MCF 10A (cell line): Measurements from ENCODE around the gene PDE6D. TPM values are rescaled to one million over a fixed set of nuclear protein-coding genes. Genes with fewer than 3 reads are reported as not detected.

Source experiments
- BruUV-seq: library from RNA; stranded (reverse); fragments of 400-500 nt; replicated peaks from 2 replicates; lab custom pipeline; 2021; lab: Mats Ljungman, UMichigan
- CTCF ChIA-PET: fragments of 300-600 bp; sonication (Branson Sonifier 250); formaldehyde crosslinking; extraction: SDS; loops from one replicate; lab custom pipeline; 2021; ENCODE audit warnings: antibody characterized with exemption, inconsistent platforms; lab: Yijun Ruan, JAX
- POLR2A ChIA-PET: fragments of 300-600, 350-650 bp; sonication (Branson Sonifier 250); formaldehyde crosslinking; extraction: SDS; loops from one replicate; lab custom pipeline; 2020; ENCODE audit warnings: antibody characterized with exemption, inconsistent platforms; lab: Yijun Ruan, JAX
- DNase-seq: peaks from one replicate; pipeline ENCODE4 v3.0.0-alpha.2; 2018; ENCODE audit not compliant: unreplicated experiment
- H3K27ac Mint-ChIP-seq: one replicate; pipeline ENCODE4 v1.8.0; 2022; ENCODE audit warnings: mild to moderate bottlenecking, low read depth, mixed read lengths; ENCODE audit not compliant: unreplicated experiment
- H3K27me3 Mint-ChIP-seq: one replicate; pipeline ENCODE4 v1.8.0; 2022; ENCODE audit warnings: mixed read lengths; ENCODE audit not compliant: insufficient read depth, unreplicated experiment
- H3K36me3 Mint-ChIP-seq: one replicate; pipeline ENCODE4 v1.8.0; 2022; ENCODE audit warnings: mild to moderate bottlenecking, moderate library complexity, mixed read lengths; ENCODE audit not compliant: insufficient read depth, unreplicated experiment
- H3K4me1 Mint-ChIP-seq: one replicate; pipeline ENCODE4 v1.8.0; 2022; ENCODE audit warnings: mixed read lengths; ENCODE audit not compliant: insufficient read depth, unreplicated experiment
- H3K4me3 Mint-ChIP-seq: one replicate; pipeline ENCODE4 v1.8.0; 2022; ENCODE audit warnings: mild to moderate bottlenecking, moderate library complexity, mixed read lengths; ENCODE audit not compliant: unreplicated experiment
- H3K9me3 Mint-ChIP-seq: one replicate; pipeline ENCODE4 v1.8.0; 2022; ENCODE audit warnings: mixed read lengths; ENCODE audit not compliant: unreplicated experiment
- intact Hi-C: fragments of 100-400 bp; cut with micrococcal nuclease; formaldehyde crosslinking; loops from 2 replicates; pipeline ENCODE4 v1.14.1; 2022
- total RNA-seq: library from RNA; stranded (reverse); gene quantifications from 2 replicates; pipeline ENCODE4 v1.2.3, GENCODE V29; 2022
- TF ChIP-seq, protein P1 (sequence below): fragments of 200-600 bp; IDR thresholded peaks from one replicate; pipeline ENCODE4 v1.8.0; 2022; ENCODE audit warnings: antibody characterized with exemption, mild to moderate bottlenecking; ENCODE audit not compliant: unreplicated experiment

PDE6D gene
- total RNA-seq, 1 experiment from 2014 or later, result 13.2 TPM

DNA sequence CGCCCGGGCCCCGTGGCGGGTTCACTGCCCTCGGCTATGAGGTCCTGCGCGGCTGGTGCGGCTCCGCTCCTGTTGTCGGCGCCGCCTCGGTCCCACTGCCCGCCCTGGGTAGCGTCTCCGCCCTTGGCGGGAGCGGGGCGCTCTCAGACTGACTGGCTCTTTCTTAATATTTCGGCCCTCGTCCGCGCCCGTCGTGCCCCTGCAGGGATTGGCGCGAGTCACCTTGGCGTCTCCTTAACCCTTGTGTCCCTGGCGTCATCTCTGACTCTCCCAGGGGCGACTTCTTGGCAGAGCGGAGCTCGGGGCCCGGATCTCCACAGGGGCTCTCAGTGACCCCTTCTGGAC, 71.5 kb downstream of the PDE6D start:
- TSS peak; percentile 11 for BruUV-seq
- intact Hi-C loops, result no loop called here
- Mint-ChIP-seq H3K4me1 (peaks cover 18% of the 10 kb centered on the region), H3K27ac (peak overlapping the region; percentile 88), H3K4me3 (peak overlapping the region; percentile 79), H3K9me3 (no peaks in the 10 kb centered on the region), H3K36me3 (peaks cover 55% of the 10 kb centered on the region), H3K27me3 (no peaks in the 10 kb centered on the region)
- TF ChIP-seq, protein P1, sequence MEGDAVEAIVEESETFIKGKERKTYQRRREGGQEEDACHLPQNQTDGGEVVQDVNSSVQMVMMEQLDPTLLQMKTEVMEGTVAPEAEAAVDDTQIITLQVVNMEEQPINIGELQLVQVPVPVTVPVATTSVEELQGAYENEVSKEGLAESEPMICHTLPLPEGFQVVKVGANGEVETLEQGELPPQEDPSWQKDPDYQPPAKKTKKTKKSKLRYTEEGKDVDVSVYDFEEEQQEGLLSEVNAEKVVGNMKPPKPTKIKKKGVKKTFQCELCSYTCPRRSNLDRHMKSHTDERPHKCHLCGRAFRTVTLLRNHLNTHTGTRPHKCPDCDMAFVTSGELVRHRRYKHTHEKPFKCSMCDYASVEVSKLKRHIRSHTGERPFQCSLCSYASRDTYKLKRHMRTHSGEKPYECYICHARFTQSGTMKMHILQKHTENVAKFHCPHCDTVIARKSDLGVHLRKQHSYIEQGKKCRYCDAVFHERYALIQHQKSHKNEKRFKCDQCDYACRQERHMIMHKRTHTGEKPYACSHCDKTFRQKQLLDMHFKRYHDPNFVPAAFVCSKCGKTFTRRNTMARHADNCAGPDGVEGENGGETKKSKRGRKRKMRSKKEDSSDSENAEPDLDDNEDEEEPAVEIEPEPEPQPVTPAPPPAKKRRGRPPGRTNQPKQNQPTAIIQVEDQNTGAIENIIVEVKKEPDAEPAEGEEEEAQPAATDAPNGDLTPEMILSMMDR, result no peak
- peak; percentile 31 for DNase-seq
- CTCF ChIA-PET, result interaction anchor here (0.6 to 2.0 kb wide), 8 partner anchors 8 to 100 kb away, joined by 3 to 6 read pairs (median 3); no protein-coding TSS in a partner anchor
- POLR2A ChIA-PET, result interaction anchor here (0.7 to 3.0 kb wide), 20 partner anchors 8 to 246 kb away, joined by 3 to 33 read pairs (median 4); partner anchors contain the start of genes NCL and PDE6D

DNA sequence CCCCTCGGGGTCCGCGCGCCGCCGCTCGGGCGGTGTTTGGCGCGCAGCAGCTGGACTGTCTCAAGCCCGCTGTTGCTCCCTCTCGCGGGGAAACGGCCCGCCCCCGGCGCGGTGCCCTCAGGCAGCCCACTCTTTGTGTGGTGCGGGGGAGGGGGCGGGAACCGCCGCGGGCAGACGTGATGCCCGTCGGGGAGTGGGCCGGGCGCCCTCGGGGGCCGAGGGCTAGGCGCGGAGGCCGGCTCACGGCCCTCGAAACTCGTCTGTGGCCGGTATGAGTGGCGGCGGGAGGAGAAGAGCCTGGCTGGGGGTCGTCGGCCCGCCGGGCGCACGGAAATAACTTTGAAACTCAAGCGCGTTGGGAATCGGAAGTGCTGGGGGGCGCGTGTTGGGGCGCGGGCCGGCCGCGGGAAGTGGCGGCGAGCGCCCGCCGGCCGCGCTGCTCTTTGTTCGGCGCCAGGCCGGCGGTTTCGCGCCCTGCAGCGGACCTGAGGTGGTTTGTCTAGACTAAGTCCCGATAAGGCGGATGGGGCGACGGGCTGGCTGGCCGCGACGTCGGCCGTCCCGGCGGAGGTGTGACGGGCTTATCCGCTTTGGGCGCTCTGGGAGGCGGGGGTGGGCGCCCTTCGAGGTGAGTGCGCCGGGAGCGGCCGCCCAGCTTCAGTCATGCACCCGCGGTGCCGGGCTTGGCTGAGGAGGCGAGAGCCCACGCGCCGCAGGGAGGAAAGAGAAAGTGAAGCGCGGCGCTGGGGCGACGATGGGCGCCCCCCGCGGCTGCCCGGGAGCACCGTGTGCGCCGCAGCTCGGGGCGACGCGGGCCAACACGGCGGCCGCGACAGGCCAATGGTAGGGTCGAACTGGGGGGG, 72.1 kb downstream of the PDE6D start:
- Mint-ChIP-seq H3K27ac (peak overlapping the region; percentile 88), H3K36me3 (peaks cover 54% of the 10 kb centered on the region), H3K4me1 (peaks cover 18% of the 10 kb centered on the region), H3K9me3 (no peaks in the 10 kb centered on the region), H3K27me3 (no peaks in the 10 kb centered on the region), H3K4me3 (peak overlapping the region; percentile 79)
- intact Hi-C loops, result no loop called here
- DNase-seq, result no peak
- TF ChIP-seq, protein P1, result no peak
- POLR2A ChIA-PET, result interaction anchor here (0.7 to 3.0 kb wide), 34 partner anchors 7 to 1434 kb away, joined by 3 to 33 read pairs (median 5); partner anchors contain the start of genes COPS7B, NCL and PDE6D
- TSS peak; percentile 71 for BruUV-seq
- CTCF ChIA-PET, result interaction anchor here (1.1 to 10.2 kb wide), 6 partner anchors 34 to 99 kb away, joined by 3 to 142 read pairs (median 4); no protein-coding TSS in a partner anchor

- Mint-ChIP-seq H3K27me3 (no peaks in the 10 kb centered on the region), H3K9me3 (no peaks in the 10 kb centered on the region), H3K4me1 (peaks cover 12% of the 10 kb centered on the region), H3K4me3 (peak within 1 kb of the TSS; percentile 89), H3K36me3 (peaks cover 47% of the 10 kb centered on the region), H3K27ac (peak within 1 kb of the TSS; percentile 100)
- ChIA-PET POLR2A (interaction anchor here (1.0 to 3.0 kb wide), 23 partner anchors 8 to 1435 kb away, joined by 3 to 33 read pairs (median 5); partner anchors contain the start of genes COPS7B and NCL), CTCF (interaction anchor here (2.0 to 10.2 kb wide), 2 partner anchors 33 to 96 kb away, joined by 6 to 142 read pairs; no protein-coding TSS in a partner anchor)
- DNase-seq, result peak; percentile 99
- no TSS peak for BruUV-seq
- TF ChIP-seq, protein P1, result no peak
- intact Hi-C loops, result no loop called here
These were observed 72.9 kb downstream of the PDE6D start, which contains the start of gene PTMA for GRCh38 chr2:231707927-231708772. Gene PTMA, plus strand, starts transcription at chr2:231708525. Its CDS starts 182 bp downstream, at chr2:231708707.
